Suppressor macrophage (primary cell): Measurements from ENCODE around the gene GALC.
A peak's percentile ranks its signal among the peaks of the same experiment; 100 is the strongest.

Source experiments
- DNase-seq, 4 experiments: peaks; one replicate each; pipeline ENCODE4 v3.0.0-alpha.2; 2020 to 2022

Gene GALC

DNA sequence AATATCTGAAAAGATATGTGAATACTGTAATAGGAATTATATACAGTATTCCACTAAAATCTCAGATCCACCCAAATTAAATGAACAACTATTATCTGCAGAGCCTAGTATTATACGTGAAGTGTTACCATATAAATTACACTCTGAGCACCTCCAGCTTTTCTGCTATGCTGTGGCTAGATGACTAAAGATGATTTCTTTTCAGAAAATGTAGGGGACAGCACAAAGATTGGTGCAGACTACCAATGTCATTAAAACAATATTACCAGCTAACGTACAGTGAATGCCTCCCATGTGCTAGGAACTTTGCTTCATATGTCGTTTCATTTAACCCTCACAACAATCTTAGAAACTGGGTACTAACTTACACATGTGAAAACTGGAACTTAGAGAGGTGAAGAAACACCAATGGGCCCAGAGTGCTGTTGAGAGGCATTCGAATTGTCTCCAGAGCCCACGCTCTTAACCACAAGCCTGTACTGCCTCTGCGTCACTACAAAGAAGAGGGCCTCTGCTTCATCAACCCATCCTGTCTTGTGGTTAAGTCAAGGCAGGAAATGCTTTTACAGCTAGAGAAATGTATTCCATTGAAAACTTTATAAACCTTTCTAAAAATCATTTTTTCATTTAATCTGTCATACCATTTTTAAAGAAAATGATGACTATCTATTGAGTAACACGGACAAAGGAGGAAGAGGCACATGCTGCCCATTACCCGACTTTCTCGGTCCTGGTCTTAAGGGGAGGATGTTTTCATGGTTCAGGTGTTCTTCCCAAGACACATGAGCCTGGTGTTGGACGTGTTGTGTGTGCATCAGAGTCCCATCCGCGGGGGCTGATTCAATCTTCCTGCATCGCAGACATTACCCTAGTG lies 13.2 kb upstream of the GALC start:
- peak; percentile 85 to 97 (median 90) for DNase-seq

DNA sequence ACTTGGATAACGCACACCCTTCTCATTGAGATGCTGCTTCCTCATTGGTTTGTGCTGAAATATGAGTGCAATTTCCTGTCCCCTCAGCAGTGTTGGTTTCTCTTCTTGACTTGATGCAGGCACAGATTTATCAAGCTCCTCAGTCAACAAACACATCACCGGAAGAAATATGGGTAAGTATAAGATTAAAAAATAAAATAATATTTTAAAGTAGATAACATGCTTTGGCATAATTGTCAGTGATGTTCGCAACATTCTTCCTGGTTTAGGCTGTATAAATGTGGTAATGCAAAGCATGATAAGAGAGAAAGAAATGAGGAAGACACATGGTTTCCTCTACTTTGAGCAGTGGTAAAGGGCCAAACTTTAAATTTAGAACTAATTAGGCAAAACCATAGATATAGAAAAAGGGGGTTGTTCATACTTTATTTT lies 12.1 kb upstream of the GALC start, which contains the start of gene GPR65:
GPR65 (plus strand) TSS at position 86 of the 432 bp plus-strand sequence. CDS start 5,713 bp downstream, outside the sequence.
- peak; percentile 64 to 85 (median 74) for DNase-seq

DNA sequence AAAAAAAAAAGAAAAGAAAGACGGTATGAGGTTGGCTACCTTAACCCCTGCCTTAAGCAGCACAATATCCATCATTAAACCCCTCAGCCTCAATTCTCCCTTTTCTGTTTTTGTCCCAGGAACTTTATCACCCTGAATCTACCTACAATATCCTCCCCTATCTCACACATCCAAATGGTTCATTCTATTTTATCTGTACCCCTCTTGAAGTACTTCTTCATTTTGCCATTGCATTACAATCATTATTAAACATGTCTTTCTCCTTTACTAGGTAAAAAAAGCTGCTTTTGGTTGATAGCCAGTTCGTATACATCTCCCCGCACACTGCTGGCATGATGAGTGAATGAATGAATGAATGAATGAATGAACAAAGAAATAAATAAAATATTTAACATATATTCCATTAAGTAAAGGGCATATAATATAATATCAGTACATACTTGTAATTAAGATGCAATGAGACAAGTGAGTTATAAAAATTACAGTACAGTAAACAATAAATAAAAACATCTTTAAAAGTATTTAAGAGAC lies 11.6 kb upstream of the GALC start:
- peak in 1 of 4 experiments; percentile 40 for DNase-seq

DNA sequence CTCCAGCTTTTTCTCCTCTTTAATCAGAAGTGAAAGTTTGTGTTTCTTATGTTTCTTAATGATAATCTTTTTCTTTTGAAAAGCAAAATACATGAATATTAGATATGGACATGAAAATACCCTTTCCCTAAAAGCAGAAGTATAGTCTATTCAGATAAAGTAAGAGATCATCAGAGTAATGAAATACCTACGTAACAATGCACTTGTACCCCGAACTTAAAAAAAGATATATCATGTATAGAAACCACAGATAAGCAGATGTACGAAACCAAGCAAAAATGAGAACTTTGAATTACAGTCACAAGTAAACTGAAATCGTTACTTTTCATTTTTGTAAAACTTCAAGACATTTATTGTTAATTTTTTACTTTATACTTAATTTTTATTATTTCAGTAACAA lies 10.4 kb upstream of the GALC start:
- DNase-seq: peak in 1 of 4 experiments; percentile 62

DNA sequence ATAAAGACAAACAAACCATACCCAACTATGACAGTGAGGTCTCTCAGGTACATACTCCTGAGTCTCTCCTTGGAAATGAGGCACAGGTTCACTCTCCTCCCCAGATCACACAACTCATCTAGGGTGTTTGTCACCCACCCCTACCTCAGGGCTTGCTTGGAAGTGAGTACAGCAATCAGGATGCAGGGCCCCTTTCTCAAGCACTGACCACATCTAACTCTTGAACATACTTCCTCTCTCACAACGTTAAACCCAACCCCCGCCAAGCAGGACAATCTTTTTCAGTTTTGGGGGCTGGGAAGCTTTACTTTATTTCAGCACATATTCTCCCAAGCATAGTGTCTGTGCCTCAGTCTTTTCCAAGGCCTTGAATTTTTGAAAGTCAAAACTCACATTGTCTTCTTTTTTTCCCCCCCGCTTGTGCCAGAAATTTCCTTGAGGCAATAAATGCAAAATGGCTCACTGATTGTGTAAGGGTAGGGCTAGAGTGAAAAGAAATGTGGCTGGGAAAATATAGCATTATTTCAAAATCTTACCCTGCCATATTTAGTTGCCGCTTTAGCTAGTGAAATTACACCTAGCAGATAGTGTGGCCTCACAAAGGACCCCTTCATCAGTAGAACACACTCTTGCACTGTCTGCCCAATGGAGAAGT lies 9.6 kb upstream of the GALC start:
- DNase-seq: peak; percentile 57 to 77 (median 70)

DNA sequence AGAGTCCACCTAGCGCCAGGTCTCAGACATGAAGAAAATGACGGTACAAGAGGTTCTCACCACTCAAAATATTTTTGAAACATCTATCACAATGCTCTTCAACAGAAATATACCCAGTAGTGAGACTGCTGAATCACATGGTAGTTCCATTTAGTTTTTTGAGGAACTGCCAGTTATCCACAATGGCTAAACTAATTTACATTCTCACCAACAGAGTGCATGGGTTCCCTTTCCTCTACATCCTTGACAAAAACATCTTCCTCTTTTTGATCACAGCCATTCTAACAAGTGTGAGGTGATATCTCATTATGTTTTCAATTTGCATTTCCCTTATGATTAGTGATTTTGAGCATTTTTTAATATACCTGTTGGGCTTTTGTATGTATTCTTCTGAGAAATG lies 6.3 kb upstream of the GALC start:
- peak; percentile 50 to 90 (median 72) for DNase-seq

DNA sequence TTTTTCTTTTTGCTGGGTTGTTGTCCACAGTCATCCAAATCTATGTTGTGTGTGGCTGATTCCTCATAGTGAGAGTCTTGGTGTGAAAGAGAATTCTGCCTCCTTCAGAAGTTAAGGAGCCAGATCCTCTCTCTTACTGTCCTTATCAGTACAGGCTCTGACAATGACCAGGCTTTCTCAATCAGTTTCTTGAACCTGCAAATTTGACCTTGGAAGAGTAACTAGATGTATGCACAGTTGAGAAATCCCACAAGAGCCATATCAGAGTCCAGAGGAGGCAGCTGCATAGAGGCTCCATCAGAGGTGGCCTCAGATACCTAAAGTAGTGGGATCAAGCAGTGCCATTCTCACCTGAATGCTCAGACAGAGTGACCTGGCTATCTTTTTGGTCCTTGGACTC lies 5.5 kb upstream of the GALC start:
- no peak for DNase-seq

DNA sequence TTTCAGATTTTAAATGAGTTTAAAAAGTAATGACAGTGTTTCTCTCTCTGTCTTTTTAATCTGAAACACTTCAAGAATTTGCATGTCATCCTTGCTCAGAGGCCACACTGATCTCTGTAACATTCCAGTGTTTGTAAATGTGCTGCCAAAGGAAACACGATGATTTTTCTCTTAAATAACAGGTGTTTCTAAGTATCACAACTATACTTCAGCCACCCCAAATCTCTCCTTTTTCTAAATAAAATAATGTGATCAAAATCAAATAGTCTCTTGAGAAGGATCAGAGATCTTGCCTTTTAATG lies 3.3 kb upstream of the GALC start:
- DNase-seq: no peak

DNA sequence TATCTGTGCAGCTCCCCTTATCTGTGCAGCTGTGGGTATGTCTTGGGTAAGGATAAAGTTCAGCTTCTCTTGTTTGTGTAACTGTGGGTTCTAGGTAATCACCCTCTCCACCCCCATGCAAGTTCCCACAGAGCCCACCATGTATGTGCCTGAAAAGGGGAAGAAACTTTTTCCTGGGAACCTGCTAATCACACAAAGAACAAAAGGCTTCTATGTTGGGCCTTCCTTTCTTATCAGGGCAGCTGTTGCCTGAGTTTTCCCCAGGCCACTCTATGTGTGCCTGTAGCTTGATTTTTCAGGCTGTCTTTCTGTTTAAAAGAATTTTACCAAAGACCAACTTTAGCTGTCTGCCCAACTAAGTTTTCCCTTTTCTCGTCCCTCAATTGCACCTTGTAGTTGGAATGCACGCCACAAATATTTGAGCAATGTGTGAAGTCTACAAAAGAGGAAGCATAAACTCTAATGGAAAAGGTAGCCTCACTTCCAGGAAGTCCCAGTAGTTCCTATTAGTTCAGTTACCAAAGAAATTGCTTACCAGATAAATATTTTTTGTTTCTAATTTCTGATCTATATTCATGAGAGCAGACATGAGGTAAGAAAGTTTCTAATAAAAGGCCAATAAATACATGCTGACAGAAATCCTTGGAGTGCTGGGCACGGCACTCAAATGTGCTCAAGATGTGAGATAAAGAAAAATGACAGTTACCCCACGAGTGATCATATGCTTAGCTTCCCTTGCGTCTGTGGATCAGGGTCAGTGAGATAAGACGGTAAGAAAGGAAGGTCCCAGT lies 2.7 kb upstream of the GALC start:
- peak in 3 of 4 experiments; percentile 48 to 70 (median 48) for DNase-seq

DNA sequence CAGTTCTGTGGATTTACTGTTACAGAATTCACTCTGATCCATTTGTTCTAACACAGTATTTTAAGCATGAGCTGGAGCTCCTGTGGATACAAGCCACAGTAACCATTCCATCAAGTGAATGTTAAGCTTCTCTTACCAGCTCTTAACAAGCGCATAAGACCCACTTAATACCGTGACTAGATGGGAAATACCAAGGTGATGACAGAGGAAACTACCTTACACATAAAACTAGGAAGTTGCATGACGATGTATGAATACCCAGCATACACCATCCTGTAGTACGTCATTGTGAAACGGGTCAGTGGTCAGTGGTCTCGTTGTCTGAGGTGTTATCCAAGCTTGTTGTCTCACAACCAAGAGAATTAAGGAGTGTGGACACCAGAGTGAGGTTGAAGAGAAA lies 2.0 kb upstream of the GALC start:
- peak in 1 of 4 experiments; percentile 59 for DNase-seq

DNA sequence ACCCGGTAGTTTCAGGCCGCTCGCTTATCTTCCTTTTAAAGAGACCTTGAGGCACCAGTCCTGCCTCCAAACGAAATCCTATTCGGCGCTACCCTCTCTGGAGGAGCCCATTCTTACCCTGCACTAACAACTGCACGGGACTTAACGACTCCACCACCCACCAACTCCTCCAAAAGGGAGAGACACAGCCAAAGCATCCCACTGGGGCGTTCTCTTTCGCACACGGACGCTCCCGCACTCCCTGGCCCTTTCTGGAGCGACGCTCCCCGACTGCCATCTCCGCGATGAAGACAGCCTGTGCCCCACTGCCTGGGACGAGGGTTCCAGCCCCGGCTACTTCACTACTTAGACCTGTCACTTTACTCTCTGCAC lies 650 bp downstream of the GALC start:
- DNase-seq: peak in 1 of 4 experiments; percentile 31

DNA sequence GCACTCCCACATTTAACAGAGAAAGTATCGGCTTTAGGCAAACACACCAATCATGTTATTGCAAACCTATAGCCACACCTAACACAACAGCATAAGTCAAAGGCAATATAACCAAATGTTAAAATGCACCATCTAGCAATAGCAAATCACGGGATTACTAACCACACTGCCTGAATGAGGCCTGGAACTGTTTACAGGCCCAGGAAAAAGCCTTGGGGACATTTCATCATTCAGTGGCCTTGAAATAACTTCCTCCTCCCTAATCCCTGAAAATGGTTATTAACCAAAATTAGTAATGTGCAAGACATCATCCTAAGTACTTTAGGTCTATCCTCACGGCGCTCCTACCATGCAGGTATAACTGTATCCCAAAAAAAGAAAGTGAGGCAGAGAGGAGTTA lies 2.3 kb downstream of the GALC start:
- DNase-seq: peak; percentile 56 to 75 (median 68)

DNA sequence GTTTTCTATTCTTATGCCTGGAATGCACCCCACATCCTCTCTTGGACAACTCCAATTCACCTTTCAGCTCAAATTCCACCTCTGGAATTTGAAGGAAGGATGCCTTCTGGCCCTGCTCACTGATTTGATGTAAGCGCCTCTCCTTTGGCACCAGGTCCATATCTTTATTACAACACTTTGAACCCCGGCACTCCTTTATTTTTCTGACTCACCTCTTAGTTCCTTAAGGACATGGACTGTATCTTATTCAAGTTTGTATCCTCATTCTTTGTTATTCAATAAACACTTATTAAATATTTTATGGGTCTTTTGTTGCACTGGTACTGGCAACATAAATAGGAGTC lies 3.1 kb downstream of the GALC start:
- DNase-seq: no peak

DNA sequence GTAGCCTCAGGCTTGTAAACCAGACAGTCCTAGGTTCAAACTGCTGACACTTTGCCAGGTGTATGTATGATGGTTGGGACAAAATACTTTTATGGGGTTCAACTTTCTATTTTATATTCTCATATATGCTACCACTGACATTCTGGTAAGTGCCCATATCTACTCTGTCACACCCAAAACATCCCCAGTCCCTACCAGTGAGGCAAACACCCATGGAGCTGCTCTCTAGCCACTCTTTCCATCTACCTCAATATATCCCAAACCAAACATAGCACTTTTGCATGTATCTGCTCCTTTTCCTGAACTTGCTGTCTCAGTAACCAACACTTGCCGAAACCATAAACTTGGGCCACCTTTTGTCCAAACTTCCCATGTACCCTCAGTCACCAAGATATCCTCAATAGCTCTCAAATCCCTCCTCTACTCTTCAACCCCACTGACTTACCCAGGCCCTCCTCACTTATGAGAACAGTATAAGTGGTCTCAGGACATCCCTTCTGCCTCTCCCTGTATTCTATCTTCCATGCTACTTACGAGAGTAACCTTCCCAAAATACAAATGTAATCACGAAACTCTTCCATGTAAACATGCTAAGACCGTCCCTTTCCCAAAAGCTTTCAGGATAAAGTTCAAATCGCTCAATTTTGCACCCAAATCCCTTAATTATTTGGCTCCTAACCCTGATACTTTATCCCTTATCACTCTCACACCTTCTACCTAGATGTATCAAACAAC lies 3.6 kb downstream of the GALC start:
- no peak for DNase-seq

DNA sequence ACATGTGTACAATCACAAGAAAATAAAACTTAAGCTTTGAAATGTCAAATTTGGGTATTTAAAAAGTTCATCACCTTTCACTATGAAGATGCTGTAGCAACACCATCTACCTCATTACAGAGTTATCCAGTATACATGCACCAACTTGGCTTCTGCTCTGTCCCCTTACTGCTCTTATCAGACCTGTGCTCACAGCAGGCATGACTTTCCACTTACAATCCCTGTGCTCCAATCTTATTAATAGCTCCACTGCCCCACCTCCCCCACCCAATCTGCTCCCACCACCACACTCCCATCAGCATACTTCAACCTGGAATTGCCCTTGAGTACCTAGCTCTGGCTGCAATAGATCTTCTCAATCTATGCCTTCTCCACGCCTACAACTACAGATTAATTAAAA lies 13.3 kb downstream of the GALC start:
- no peak for DNase-seq

DNA sequence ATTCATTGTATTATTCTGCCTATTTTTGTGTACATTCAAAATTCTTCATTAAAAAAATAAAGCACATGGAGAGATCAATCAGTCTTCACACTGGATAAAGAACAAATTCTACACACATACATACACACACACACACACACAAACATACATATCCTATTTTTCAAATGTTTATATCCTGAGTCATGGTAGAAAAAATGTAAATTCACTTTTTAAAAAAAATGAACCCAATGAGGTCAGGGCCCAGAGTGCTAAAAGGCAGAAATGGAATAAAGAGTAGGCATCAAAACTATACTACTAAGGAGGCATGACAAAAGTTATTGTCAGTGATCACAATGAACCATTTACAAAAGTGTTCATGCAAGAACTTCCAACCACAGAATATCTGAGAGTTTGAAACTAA lies 17.3 kb downstream of the GALC start:
- DNase-seq: no peak

DNA sequence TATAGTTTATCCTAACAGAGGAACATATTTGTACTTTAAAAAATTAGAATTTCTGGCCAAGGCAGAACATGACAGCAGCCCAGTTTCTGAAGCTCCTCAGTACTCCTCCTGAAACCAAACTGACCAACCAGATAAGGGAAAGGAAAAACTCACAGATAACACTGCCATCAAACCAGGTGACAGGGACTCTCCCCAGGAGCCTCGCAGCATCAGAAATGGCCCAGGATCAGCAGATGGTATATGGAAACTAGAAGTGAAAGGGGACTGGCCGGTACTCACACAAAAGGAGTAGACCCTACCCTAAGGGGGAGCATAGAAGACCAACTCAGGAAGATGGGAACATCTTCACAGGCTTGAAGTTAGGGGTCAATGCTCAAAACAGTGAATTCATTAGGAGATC lies 22.0 kb downstream of the GALC start:
- no peak for DNase-seq

DNA sequence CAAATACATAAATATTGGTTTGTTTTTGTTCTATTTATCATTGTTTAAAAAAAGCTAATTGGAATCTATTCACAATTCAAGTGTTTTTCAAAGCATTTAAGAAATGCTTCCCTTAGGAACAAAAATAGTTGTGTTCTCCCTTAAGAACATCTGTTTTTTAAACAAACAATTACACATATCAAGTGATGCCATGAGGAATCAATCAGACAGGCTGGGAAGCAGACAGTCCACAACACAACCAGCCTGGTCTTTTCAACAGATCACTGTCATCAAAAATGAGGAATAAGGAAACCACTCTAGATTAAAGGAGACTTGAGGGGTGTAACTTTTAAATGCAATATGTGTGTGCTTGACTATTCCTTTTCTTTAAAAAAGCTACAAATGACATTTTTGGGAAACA lies 25.5 kb downstream of the GALC start:
- no peak for DNase-seq

DNA sequence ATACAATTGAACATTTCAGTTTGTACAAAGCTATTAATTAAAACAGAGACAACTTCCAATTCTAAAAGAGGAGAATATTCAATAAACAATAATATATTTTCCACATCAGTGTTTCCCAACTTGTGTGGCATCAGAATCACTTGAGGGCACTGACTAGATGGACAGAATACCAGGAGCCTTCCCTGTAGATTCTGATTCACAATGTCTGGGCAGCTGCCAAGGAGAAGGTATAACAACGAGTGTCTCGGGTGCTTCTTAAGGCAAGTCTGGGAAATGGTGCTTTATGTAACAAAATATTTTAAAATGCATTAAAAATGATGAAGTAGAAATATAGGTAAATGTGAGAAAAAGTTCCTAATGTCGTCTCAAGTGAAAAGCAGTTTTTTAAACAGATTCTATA lies 26.2 kb downstream of the GALC start:
- DNase-seq: no peak

DNA sequence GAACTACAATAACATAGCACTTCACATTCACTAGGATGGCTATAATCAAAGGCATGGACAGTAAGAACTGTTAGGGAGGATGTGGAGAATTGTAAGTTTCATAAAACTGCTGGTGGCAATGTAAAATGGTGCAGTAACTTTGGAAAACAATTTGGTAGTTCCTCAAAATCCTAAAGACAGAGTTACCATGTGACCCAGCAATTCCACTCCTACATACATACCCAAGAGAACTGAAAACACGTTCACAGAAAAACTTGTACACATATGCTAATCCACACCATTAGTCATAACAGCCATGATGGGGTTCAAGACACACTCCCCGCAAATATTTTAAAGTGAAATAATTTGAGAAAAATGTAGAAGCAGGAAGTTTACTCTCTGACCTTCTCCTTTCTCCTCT lies 31.7 kb downstream of the GALC start:
- DNase-seq: peak in 3 of 4 experiments; percentile 9 to 61 (median 44)

DNA sequence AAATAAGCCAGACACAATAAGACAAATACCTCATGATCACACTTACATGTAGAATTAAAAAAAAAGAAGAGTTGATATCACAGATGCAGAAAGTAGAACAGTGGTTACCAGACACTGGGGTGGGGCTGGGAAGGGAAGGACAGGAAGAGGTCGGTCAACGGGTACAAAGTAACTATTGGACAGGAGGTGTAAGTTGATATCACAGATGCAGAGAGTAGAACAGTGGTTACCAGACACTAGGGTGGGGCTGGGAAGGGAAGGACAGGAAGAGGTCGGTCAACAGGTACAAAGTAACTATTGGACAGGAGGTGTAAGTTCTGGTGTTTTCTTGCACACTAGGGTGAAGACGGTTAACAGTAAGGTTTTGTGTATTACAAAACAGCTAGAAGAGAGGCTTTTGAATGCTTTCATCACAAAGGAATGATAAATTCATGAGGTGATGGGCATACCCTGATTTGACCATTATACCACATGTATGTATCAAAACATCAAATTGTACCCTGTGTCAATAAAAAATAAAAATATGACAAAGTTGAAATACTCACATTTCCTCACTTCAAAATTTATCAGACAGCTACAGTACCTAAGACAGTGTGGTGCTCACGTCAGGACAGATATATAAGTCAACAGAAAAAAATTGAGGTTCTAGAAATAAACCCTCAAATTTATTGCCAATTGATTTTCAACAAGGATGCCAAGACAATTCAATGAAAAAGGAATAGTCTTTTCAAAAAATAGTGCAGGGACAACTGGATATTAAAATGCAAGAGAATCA lies 32.8 kb downstream of the GALC start:
- DNase-seq: no peak

DNA sequence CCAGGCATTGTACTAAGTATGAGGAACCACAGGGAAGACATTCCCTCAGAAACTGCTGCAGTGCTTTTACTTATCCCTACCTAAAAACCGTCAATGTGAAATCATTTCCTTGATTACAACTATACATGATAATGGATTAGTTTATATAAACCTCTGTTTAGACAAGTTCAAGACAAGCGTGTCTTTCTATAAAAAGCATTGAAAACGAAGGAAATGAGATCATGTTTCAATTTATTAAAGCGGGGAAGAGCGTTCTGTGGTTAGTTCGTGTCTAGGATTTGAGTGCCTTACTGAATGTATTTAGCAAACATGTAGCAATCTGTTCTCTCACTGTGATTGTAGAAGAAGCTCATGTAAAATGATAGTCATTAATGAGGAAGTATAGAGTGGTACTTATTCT lies 37.5 kb downstream of the GALC start:
- peak in 2 of 4 experiments; percentile 10 to 24 for DNase-seq
